ENCODE results near the gene TEAD4.

TEAD4 gene

GRCh38 chr12:3036901-3037600 is 77.9 kb downstream of the TEAD4 start:
- DNase-seq (ENCODE audit: low read depth, low spot score), result no peak
- no peak for TF ChIP-seq CTCF (IDR thresholded peaks at IDR 0.05; ENCODE audit: insufficient read depth, low read length, missing control alignments)
- H3K4me3 ChIP-seq (ENCODE audit: low read depth, low read length), result no peak overlapping the region
- CTCF ChIA-PET, result interaction anchor here (0.9 to 2.2 kb wide), 4 partner anchors 152 to 191 kb away, joined by 3 to 4 read pairs (median 4); no protein-coding TSS in a partner anchor
- POLR2A ChIA-PET, result no interaction called here

GRCh38 chr12:3038166-3038565 is 79.0 kb downstream of the TEAD4 start:
- no peak for DNase-seq (ENCODE audit: low read depth, low spot score)
- CTCF ChIA-PET, result interaction anchor here (1.0 to 2.2 kb wide), 3 partner anchors 184 to 192 kb away, joined by 3 to 4 read pairs (median 4); no protein-coding TSS in a partner anchor
- POLR2A ChIA-PET, result no interaction called here
- no peak for TF ChIP-seq CTCF (IDR thresholded peaks at IDR 0.05; ENCODE audit: insufficient read depth, low read length, missing control alignments)
- no peak overlapping the region for H3K4me3 ChIP-seq (ENCODE audit: low read depth, low read length)

GRCh38 chr12:3038926-3039510 is 79.8 kb downstream of the TEAD4 start:
- DNase-seq (ENCODE audit: low read depth, low spot score), result no peak
- CTCF ChIA-PET, result interaction anchor here (0.9 to 1.8 kb wide), 6 partner anchors 22 to 185 kb away, joined by 3 to 6 read pairs (median 3); no protein-coding TSS in a partner anchor
- no peak for TF ChIP-seq CTCF (IDR thresholded peaks at IDR 0.05; ENCODE audit: insufficient read depth, low read length, missing control alignments)
- H3K4me3 ChIP-seq (ENCODE audit: low read depth, low read length), result no peak overlapping the region
- POLR2A ChIA-PET, result no interaction called here

- ChIA-PET CTCF (interaction anchor here (1.2 to 1.8 kb wide), 3 partner anchors 77 to 155 kb away, joined by 3 to 6 read pairs (median 3); no protein-coding TSS in a partner anchor), POLR2A (interaction anchor here (0.7 kb wide), 1 partner anchor 81 kb away, joined by 3 read pairs; the partner anchor contains the start of gene TEAD4)
- no peak overlapping the region for H3K4me3 ChIP-seq (ENCODE audit: low read depth, low read length)
- DNase-seq (ENCODE audit: low read depth, low spot score), result no peak
- TF ChIP-seq CTCF (IDR thresholded peaks at IDR 0.05; ENCODE audit: insufficient read depth, low read length, missing control alignments), result no peak
Measured at GRCh38 chr12:3040026-3040656, 80.9 kb downstream of the TEAD4 start.

- ChIA-PET CTCF (interaction anchor here (0.9 to 2.7 kb wide), 27 partner anchors 8 to 301 kb away, joined by 3 to 31 read pairs (median 6); partner anchors contain the start of gene NRIP2), POLR2A (interaction anchor here (0.7 kb wide), 1 partner anchor 150 kb away, joined by 3 read pairs; the partner anchor contains the start of gene TULP3)
- no peak overlapping the region for H3K4me3 ChIP-seq (ENCODE audit: low read depth, low read length)
- DNase-seq (ENCODE audit: low read depth, low spot score), result no peak
- no peak for TF ChIP-seq CTCF (IDR thresholded peaks at IDR 0.05; ENCODE audit: insufficient read depth, low read length, missing control alignments)
Measured at GRCh38 chr12:3040663-3041544, 81.7 kb downstream of the TEAD4 start.
